HG02610 (cell line): ENCODE measurements around the gene PLD1.
"Not testable (repeated sequence)": the region's sequence is repeated elsewhere in the genome, so short reads cannot be mapped to it uniquely, and the experiment has no call there.

ENCODE experiments used
- ATAC-seq: cut with Tn5 transposase; IDR thresholded peaks from one replicate; pipeline ENCODE4 v1.9.1; 2021; ENCODE audit warnings: mild to moderate bottlenecking, moderate library complexity; ENCODE audit not compliant: unreplicated experiment

Gene PLD1

GRCh38 chr3:171643033-171643432 lies 167.2 kb downstream of the PLD1 start:
- ATAC-seq = no peak

- ATAC-seq = peak; percentile 42
Observed at GRCh38 chr3:171640520-171641412, 169.5 kb downstream of the PLD1 start.

- no peak for ATAC-seq
Observed at GRCh38 chr3:171636666-171637065, 173.6 kb downstream of the PLD1 start.

- no peak for ATAC-seq
Observed at GRCh38 chr3:171632766-171633165, 177.5 kb downstream of the PLD1 start.

GRCh38 chr3:171626799-171627198 lies 183.5 kb downstream of the PLD1 start:
- not testable (repeated sequence) for ATAC-seq

- no peak for ATAC-seq
Observed at GRCh38 chr3:171622126-171622525, 188.2 kb downstream of the PLD1 start.

- ATAC-seq = no peak
Observed at GRCh38 chr3:171620825-171621434, 189.4 kb downstream of the PLD1 start.

- ATAC-seq = no peak
Observed at GRCh38 chr3:171616798-171617197, 193.5 kb downstream of the PLD1 start.

GRCh38 chr3:171615686-171616085 lies 194.6 kb downstream of the PLD1 start:
- no peak for ATAC-seq

- no peak for ATAC-seq
Observed at GRCh38 chr3:171615281-171615680, 195.0 kb downstream of the PLD1 start.

GRCh38 chr3:171614318-171614921 lies 195.9 kb downstream of the PLD1 start:
- ATAC-seq = no peak

- ATAC-seq = no peak
Observed at GRCh38 chr3:171607452-171607851, 202.8 kb downstream of the PLD1 start.

- ATAC-seq = no peak
Observed at GRCh38 chr3:171606151-171606751, 204.0 kb downstream of the PLD1 start.

GRCh38 chr3:171604370-171604769 lies 205.9 kb downstream of the PLD1 start:
- ATAC-seq = no peak

GRCh38 chr3:171602072-171602471 lies 208.2 kb downstream of the PLD1 start:
- ATAC-seq = no peak

- no peak for ATAC-seq
Observed at GRCh38 chr3:171600030-171600429, 210.3 kb downstream of the PLD1 start.

- ATAC-seq = no peak
Observed at GRCh38 chr3:171598990-171599389, 211.3 kb downstream of the PLD1 start.

GRCh38 chr3:171592786-171593185 lies 217.5 kb downstream of the PLD1 start:
- no peak for ATAC-seq

- ATAC-seq = no peak
Observed at GRCh38 chr3:171591070-171591469, 219.2 kb downstream of the PLD1 start.

- no peak for ATAC-seq
Observed at GRCh38 chr3:171586274-171586673, 224.0 kb downstream of the PLD1 start.

GRCh38 chr3:171585039-171585438 lies 225.2 kb downstream of the PLD1 start:
- no peak for ATAC-seq
